Fibroblast of the aortic adventitia (primary cell): Measurements from ENCODE around the gene LIN7B. TPM values are rescaled to one million over a fixed set of nuclear protein-coding genes. Genes with fewer than 3 reads are reported as not detected.

ENCODE experiments used
- DNase-seq: peaks from one replicate; pipeline ENCODE4 v3.0.0-alpha.2; 2010; ENCODE audit warnings: low read depth
- H3K4me3 ChIP-seq: 2 replicates; pipeline ENCODE4 v1.5.1; 2011; ENCODE audit warnings: low read depth, mild to moderate bottlenecking, control low read depth, low read length, moderate library complexity
- CTCF ChIP-seq: IDR thresholded peaks from 2 replicates; pipeline ENCODE4 v1.5.1; 2011; ENCODE audit warnings: mild to moderate bottlenecking, low read length, control low read depth, inconsistent platforms; ENCODE audit not compliant: insufficient read depth
- total RNA-seq: library from RNA; depleted of rRNA; stranded (reverse); fragments of >200 nt; gene quantifications from 2 replicates; pipeline ENCODE4 v1.2.3, GENCODE V29; 2012; ENCODE audit warnings: low replicate concordance

Gene LIN7B
- total RNA-seq, 1 donor: 3.7 TPM

- peak overlapping the region; percentile 93 for H3K4me3 ChIP-seq
- no peak for TF ChIP-seq CTCF
- DNase-seq: peak; percentile 91
Measured at GRCh38 chr19:49148784-49149651, 34.8 kb downstream of the LIN7B start.

GRCh38 chr19:49149652-49150105 lies 35.5 kb downstream of the LIN7B start:
- TF ChIP-seq CTCF: no peak
- peak; percentile 90 for DNase-seq
- peak overlapping the region; percentile 93 for H3K4me3 ChIP-seq

GRCh38 chr19:49150106-49150943 lies 36.2 kb downstream of the LIN7B start:
- H3K4me3 ChIP-seq: peak overlapping the region; percentile 93
- no peak for TF ChIP-seq CTCF
- DNase-seq: peak; percentile 65

GRCh38 chr19:49150944-49151243 lies 36.7 kb downstream of the LIN7B start:
- no peak for TF ChIP-seq CTCF
- H3K4me3 ChIP-seq: peak overlapping the region; percentile 93
- DNase-seq: no peak

GRCh38 chr19:49151267-49152118 lies 37.3 kb downstream of the LIN7B start:
- TF ChIP-seq CTCF: no peak
- peak; percentile 28 for DNase-seq
- peak overlapping the region; percentile 22 for H3K4me3 ChIP-seq

- no peak overlapping the region for H3K4me3 ChIP-seq
- DNase-seq: no peak
- no peak for TF ChIP-seq CTCF
Measured at GRCh38 chr19:49152119-49152550, 38.0 kb downstream of the LIN7B start.
